Muscle layer of colon (tissue), 2 donors: ENCODE data around the gene MPRIP.

ENCODE experiments used
- H3K27ac ChIP-seq: one replicate; pipeline ENCODE4 v1.7.0; 2013; ENCODE audit warnings: low read depth, mild to moderate bottlenecking, low read length, moderate library complexity
- H3K27me3 ChIP-seq, 2 donors: one replicate each; pipeline ENCODE4 v1.7.0; 2013; ENCODE audit warnings: low read length in 2 of 2, mild to moderate bottlenecking in 2 of 2; ENCODE audit not compliant: insufficient read depth in 2 of 2, control insufficient read depth in 1 of 2
- H3K36me3 ChIP-seq: one replicate; pipeline ENCODE4 v1.7.0; 2013; ENCODE audit warnings: mild to moderate bottlenecking, low read length; ENCODE audit not compliant: insufficient read depth
- H3K4me1 ChIP-seq: one replicate; pipeline ENCODE4 v1.7.0; 2013; ENCODE audit warnings: mild to moderate bottlenecking, low read length; ENCODE audit not compliant: insufficient read depth
- H3K4me3 ChIP-seq, 2 donors: one replicate each; pipeline ENCODE4 v1.7.0; 2013; ENCODE audit warnings: low read length in 2 of 2, low read depth in 1 of 2, mild to moderate bottlenecking in 1 of 2, moderate library complexity in 1 of 2
- H3K9ac ChIP-seq: one replicate; pipeline ENCODE4 v1.7.0; 2013; ENCODE audit warnings: low read length
- H3K9me3 ChIP-seq: one replicate; pipeline ENCODE4 v1.7.0; 2013; ENCODE audit warnings: mild to moderate bottlenecking, low read length
- donor health status: abdominal sarcoma.
- donor health status: Adenocarcinoma of cecum.

MPRIP gene

DNA sequence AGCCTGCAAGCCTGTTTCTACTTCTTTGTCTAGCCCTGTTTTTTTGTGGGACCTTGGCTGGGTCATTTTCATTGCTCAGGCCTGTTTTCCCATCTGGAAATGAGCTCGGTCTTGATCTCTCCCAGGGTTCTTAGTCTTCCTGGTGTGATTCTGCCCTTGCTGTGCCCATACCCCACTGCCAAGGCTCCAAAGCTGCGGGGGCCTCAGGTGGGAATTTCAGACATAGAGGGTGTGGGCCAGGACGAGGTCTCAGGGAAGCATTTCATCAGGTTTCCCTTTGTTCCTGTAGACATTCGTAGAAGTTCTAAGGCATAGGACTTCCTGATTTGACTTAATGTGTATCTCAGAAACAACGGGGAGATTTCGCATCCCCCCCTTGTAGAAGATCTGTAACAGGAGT lies 5.8 kb downstream of the MPRIP start:
- no peaks in the 10 kb centered on the region for H3K9me3 ChIP-seq
- H3K27ac ChIP-seq = no peak overlapping the region
- H3K4me1 ChIP-seq = peaks cover 53% of the 10 kb centered on the region
- no peak overlapping the region for H3K4me3 ChIP-seq
- no peaks in the 10 kb centered on the region for H3K27me3 ChIP-seq
- H3K36me3 ChIP-seq = no peaks in the 10 kb centered on the region
- H3K9ac ChIP-seq = no peak overlapping the region

GRCh38 chr17:17050346-17051345 lies 8.4 kb downstream of the MPRIP start:
- Histone ChIP-seq H3K9ac (no peak overlapping the region), H3K9me3 (no peaks in the 10 kb centered on the region), H3K4me1 (peaks cover 43% of the 10 kb centered on the region), H3K36me3 (no peaks in the 10 kb centered on the region), H3K27me3 (no peaks in the 10 kb centered on the region), H3K27ac (no peak overlapping the region), H3K4me3 (no peak overlapping the region)

DNA sequence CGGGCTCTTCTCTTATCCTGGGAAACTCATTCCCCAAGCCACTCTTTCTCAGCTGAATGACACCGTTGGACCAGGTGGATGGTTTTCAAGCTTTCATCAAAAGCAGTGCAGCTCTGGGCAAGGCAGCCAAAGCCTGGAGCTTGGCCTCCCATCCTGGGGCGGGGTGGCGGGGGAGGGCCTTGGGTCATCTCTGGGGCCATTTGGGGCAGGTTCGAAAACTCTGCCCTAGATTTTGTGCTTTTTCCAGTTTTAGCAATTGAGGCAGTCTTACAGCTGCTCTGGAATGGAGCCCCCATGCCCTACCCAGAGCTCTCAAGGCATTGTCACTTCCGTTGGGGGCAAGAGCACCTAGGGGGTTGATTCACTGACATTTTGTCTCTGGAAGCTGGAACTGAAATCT lies 9.1 kb downstream of the MPRIP start:
- Histone ChIP-seq H3K4me3 (no peak overlapping the region), H3K27me3 (no peaks in the 10 kb centered on the region), H3K27ac (no peak overlapping the region)

DNA sequence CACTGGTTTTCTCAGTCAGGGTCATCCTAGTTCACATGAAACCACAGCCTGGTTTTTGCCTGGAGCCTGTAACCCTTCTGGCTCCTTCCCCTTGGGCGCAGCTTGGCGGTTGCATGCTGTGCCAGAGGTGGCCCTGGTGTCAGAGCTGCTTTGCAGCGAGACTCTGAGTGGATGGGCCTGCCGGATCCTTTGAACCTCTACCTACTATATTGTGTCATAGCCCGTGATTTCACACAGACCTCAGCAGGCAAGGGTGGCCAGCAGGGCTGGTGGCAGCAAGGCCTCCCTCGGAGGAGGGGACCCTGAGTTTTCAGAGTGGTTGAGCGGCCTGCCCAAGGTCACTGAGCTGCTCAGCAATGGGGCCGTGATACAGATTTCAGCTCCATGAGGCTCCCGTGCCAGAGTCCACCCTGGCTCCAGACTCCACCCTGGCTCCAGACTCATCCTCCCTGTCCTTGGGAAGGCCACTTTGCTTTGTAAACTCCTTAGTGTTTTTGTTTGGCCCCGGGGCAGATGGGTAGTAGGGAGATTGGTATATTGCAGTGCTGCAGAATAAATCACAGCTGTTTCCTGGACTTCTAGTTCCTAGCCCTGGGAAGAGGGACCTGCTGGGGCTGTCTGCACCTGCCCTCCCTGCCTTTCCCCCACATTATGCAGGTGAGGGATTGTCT lies 9.7 kb downstream of the MPRIP start:
- Histone ChIP-seq H3K27ac (no peak overlapping the region), H3K27me3 (no peaks in the 10 kb centered on the region), H3K9me3 (no peaks in the 10 kb centered on the region), H3K4me1 (peaks cover 46% of the 10 kb centered on the region), H3K36me3 (no peaks in the 10 kb centered on the region), H3K9ac (no peak overlapping the region), H3K4me3 (no peak overlapping the region)

More for the DNA sequence above, 9.1 kb downstream of the MPRIP start:
- Histone ChIP-seq H3K9ac (no peak overlapping the region), H3K9me3 (no peaks in the 10 kb centered on the region), H3K4me1 (peaks cover 43% of the 10 kb centered on the region), H3K36me3 (no peaks in the 10 kb centered on the region)

- H3K4me3 ChIP-seq = no peak overlapping the region
- H3K27me3 ChIP-seq = no peaks in the 10 kb centered on the region
- H3K9ac ChIP-seq = no peak overlapping the region
- no peak overlapping the region for H3K27ac ChIP-seq
- H3K36me3 ChIP-seq = no peaks in the 10 kb centered on the region
- no peaks in the 10 kb centered on the region for H3K9me3 ChIP-seq
- H3K4me1 ChIP-seq = peaks cover 51% of the 10 kb centered on the region
Measured at GRCh38 chr17:17052462-17053221, 10.4 kb downstream of the MPRIP start.

DNA sequence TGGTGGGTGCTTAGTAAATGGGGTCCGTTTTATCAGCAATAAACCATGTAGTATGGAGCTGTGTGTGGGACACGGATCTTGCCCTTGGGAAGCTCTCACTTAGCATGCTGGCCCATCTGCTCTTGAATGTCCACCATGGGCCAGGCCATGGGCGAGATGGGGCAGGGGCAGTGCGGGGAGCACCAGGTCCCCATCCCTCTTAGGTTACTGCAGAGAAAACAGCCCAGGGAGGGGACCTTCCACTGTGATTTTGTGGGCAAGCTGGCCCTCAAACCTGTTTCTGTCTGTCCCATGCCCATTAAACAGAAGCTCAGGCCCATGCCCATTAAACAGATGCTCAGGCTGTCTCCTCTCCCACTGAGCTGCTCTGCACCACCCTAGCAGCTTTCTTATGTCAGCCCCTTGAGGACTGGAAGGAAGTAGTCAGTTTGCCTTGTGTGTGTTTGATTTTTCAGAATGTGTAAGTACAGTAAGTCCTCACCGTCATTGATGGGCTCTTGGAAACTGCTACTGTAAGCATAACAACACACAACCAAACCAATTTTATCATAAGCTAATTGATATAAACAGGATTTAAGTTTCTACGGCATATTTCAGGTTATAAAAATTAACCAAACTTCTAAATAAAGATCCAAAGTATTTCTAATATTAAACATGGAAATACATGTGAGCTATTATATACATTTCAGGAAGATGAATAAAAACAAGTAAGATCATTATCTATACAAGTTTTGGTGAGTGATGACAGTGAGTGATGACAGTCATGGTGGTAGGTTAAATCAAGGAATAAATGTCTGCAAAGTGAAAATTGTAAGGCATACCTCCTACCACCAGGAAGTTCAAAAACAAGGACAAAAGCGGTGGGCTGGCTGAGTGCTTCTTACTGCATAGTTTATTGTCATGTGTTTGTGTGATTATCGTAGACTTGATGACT lies 11.5 kb downstream of the MPRIP start:
- H3K27me3 ChIP-seq = no peaks in the 10 kb centered on the region
- H3K9ac ChIP-seq = no peak overlapping the region
- H3K27ac ChIP-seq = no peak overlapping the region
- no peaks in the 10 kb centered on the region for H3K36me3 ChIP-seq
- peaks cover 57% of the 10 kb centered on the region for H3K4me1 ChIP-seq
- H3K9me3 ChIP-seq = no peaks in the 10 kb centered on the region
- no peak overlapping the region for H3K4me3 ChIP-seq

- Histone ChIP-seq H3K4me3 (no peak overlapping the region), H3K27ac (no peak overlapping the region), H3K36me3 (peaks cover 2% of the 10 kb centered on the region), H3K9me3 (no peaks in the 10 kb centered on the region), H3K27me3 (no peaks in the 10 kb centered on the region), H3K9ac (no peak overlapping the region), H3K4me1 (peaks cover 58% of the 10 kb centered on the region)
Measured at GRCh38 chr17:17054636-17055035, 12.4 kb downstream of the MPRIP start.

DNA sequence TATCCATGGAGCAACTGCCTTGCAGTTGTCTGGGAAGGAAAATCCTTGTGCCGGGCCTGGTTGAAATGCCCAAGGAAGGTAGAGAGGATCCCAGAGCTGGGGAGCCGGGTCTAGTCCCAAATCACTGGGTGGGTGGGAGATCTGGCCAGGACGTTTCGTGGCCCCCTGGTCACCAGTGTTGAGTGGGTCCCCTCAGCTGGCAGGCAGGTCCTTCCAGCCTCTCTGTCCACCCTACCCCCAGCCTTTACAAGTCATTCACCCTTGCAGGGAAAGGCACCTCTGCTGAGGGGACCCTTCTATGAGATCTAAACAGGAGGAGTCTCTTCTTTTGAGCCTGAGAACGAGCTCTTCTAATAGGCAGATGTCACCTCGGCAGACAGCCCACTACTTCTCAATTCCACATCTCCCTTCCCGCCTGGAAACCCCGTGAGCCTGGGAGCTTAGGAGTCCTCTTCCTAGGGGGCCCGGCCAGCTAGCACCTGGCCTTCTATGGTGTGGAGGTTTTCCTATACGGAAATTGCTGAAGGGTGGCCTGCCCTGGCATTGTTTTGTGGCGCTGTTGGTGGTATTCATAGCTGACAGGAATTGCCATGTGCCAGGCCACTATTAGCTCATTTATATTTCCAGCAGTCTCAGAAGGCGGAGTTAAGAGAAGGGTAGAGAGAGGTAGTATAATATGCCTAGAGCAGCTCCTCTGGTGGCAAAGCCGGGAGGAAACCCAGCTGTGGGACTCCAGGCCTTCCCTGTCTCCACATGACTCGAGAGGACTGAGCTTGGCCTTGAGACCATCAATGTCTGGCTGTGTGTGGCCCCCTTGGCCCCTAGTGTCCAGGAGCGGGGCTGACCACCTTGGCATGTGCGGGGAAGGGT lies 13.3 kb downstream of the MPRIP start:
- Histone ChIP-seq H3K4me3 (no peak overlapping the region), H3K27ac (no peak overlapping the region), H3K27me3 (no peaks in the 10 kb centered on the region), H3K4me1 (peaks cover 58% of the 10 kb centered on the region), H3K36me3 (peaks cover 5% of the 10 kb centered on the region), H3K9ac (no peak overlapping the region), H3K9me3 (no peaks in the 10 kb centered on the region)

- Histone ChIP-seq H3K9ac (no peak overlapping the region), H3K4me3 (no peak overlapping the region), H3K4me1 (peaks cover 63% of the 10 kb centered on the region), H3K9me3 (no peaks in the 10 kb centered on the region), H3K36me3 (peaks cover 5% of the 10 kb centered on the region), H3K27me3 (no peaks in the 10 kb centered on the region), H3K27ac (no peak overlapping the region)
Measured at GRCh38 chr17:17056156-17056539, 13.9 kb downstream of the MPRIP start.

GRCh38 chr17:17057057-17057551 lies 14.8 kb downstream of the MPRIP start:
- peaks cover 61% of the 10 kb centered on the region for H3K4me1 ChIP-seq

More at GRCh38 chr17:17057057-17057551, 14.8 kb downstream of the MPRIP start:
- H3K36me3 ChIP-seq = peaks cover 5% of the 10 kb centered on the region
- no peak overlapping the region for H3K9ac ChIP-seq
- no peaks in the 10 kb centered on the region for H3K27me3 ChIP-seq
- H3K27ac ChIP-seq = no peak overlapping the region
- H3K9me3 ChIP-seq = no peaks in the 10 kb centered on the region
- H3K4me3 ChIP-seq = no peak overlapping the region
